Measurements from ENCODE around the gene DPM1.

DNA sequence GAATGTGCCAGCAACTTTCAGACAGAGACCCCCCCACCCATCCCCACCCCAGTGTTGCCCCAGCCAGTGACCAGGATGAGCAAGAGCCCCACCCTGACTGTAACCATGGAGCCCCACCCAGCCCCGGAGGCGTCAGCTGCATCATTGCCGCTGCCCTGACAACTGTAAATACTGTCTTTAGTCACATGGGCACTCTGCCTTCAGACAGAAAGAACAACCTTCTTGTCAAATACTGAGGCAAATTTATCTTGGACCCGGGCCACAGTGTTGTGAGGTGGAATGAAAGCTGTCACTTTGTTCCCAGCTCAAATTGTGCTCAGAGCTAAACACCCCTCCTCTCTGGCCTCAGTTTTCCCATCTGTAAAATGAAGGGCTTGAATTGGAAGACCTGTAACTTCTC, 24.0 kb upstream of the DPM1 start:
- no peak for TF ChIP-seq YY1 (IDR thresholded peaks at IDR 0.05; ENCODE audit: insufficient read depth, insufficient read length)
- TF ChIP-seq SUZ12 (IDR thresholded peaks at IDR 0.05; ENCODE audit: extremely low read depth, insufficient read depth, insufficient read length), result no peak
